ENCODE results near the gene ZBTB43. TPM values are rescaled to one million over a fixed set of nuclear protein-coding genes. Genes with fewer than 3 reads are reported as not detected.

The ZBTB43 gene
- total and polyA plus RNA-seq, 4 donors = 2.6 to 7.1 (median 5.0) TPM

GRCh38 chr9:126813072-126813471 is 8.2 kb downstream of the ZBTB43 start:
- Histone ChIP-seq H3K36me3 (ENCODE audit: control insufficient read depth in 4 of 4, insufficient read depth in 3 of 4, low read depth in 1 of 4, low read length in 3 of 4) (peaks cover 2 to 31% (median 8%) of the 10 kb centered on the region in 4 donors), H3K9me3 (ENCODE audit: control insufficient read depth in 4 of 4, low read length in 3 of 4) (no peaks in the 10 kb centered on the region), H3K9ac (ENCODE audit: low read depth in 1 of 2, low read length in 2 of 2) (no peak overlapping the region), H3K4me1 (ENCODE audit: control insufficient read depth in 4 of 4, insufficient read depth in 4 of 4, low read length in 3 of 4) (peaks cover 0 to 7% (median 0%) of the 10 kb centered on the region in 4 donors), H3K27ac (ENCODE audit: low read depth in 1 of 2, low read length in 2 of 2) (no peak overlapping the region), H3K4me3 (ENCODE audit: low read depth in 1 of 3, low read length in 3 of 3) (no peak overlapping the region), H3K27me3 (ENCODE audit: control insufficient read depth in 4 of 4, insufficient read depth in 4 of 4, low read length in 3 of 4) (no peaks in the 10 kb centered on the region)
- DNase-seq (ENCODE audit: low spot score) = no peak
- TF ChIP-seq HNF4G (IDR thresholded peaks at IDR 0.05) = no peak
- no peak for TF ChIP-seq MAX (IDR thresholded peaks at IDR 0.05)
- no peak for TF ChIP-seq FOXA1 (IDR thresholded peaks at IDR 0.05)
- no peak for TF ChIP-seq GABPA (IDR thresholded peaks at IDR 0.05 in 1 of 2, conservative IDR thresholded peaks at IDR 0.05 in 1 of 2)
- no peak for TF ChIP-seq ATF3 (IDR thresholded peaks at IDR 0.05)
- no peak for TF ChIP-seq JUND (IDR thresholded peaks at IDR 0.05)
- TF ChIP-seq EGR1 (IDR thresholded peaks at IDR 0.05; ENCODE audit: low read depth in 2 of 2) = no peak
- TF ChIP-seq REST (IDR thresholded peaks at IDR 0.05) = no peak
- no peak for TF ChIP-seq NR2F2 (IDR thresholded peaks at IDR 0.05)
- no peak for TF ChIP-seq FOXA2 (IDR thresholded peaks at IDR 0.05)
- no peak for TF ChIP-seq SP1 (IDR thresholded peaks at IDR 0.05)
- TF ChIP-seq TAF1 (conservative IDR thresholded peaks at IDR 0.05) = no peak
- no peak for TF ChIP-seq ZBTB33 (IDR thresholded peaks at IDR 0.05)
- TF ChIP-seq RAD21 (IDR thresholded peaks at IDR 0.05) = no peak
- no peak for TF ChIP-seq CTCF (IDR thresholded peaks at IDR 0.05; ENCODE audit: low read depth, low read length, missing input control)
- TF ChIP-seq RXRA (IDR thresholded peaks at IDR 0.05) = no peak
- no peak for TF ChIP-seq YY1 (IDR thresholded peaks at IDR 0.05)
- no peak for TF ChIP-seq HNF4A (conservative IDR thresholded peaks at IDR 0.05)
- 99% methylated on average over 11 of the region's 11 CpGs for WGBS
